ENCODE measurements around the gene SLC2A10.
"Not testable (repeated sequence)": the region's sequence is repeated elsewhere in the genome, so short reads cannot be mapped to it uniquely, and the experiment has no call there.

Gene SLC2A10

DNA sequence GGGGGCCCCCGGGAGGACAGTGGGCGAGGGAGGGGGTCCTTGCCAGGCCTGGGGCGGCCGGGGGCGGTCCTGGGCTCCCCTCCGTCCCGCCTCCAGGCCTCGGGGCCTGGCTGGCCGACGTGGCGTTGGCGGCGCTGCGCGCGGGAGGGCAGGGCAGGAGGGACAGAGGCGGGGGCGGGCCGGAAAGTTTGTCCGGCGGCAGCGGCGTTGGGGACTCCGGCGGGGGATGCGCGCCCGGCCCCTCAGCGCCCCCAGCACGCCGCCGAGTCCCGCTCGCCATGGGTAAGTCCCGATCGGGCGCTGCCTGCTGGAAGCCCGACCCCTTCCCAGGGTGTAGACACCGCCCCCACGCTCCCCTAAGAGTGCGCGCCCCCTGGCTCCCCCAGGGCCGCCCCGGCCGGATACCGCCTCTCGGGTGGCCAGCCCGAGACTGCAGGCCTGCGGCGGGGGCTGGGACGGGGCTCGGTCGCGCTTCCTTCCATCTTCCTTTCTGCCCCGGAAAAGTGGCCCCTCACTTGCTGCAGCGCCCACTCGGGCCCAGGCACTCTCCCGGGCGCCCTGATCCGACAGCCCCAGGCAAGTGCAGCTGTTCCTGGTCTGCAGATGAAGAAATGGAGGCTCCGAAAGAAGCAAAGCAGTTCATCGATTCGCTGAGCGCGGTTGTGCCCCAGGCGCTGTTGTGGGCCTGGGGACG lies at the start of gene SLC2A10:
Gene SLC2A10 (plus strand): TSS at position 191 of the 694 bp plus-strand sequence. CDS start 88 bp downstream, at position 279.
- peak; percentile 53 for DNase-seq (ENCODE audit: low spot score)

DNA sequence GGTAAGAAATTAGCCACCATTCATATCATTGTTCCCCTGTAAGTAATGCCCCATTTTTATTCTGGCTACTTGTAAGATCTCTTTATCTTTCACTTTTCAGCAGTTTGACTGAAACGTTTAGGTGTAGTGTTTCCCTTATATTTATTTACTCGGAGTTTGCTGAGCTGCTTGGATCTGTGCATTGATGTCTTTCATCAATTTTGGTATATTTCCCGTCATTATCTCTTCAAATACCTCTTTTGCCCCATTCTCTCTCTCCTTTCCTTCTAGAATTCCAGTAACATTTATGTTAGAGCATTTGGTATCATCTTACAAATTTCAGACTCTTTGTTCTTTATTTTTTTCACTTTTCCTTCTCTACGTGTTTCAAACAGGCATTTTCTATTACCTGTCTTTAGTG lies 49.0 kb upstream of the SLC2A10 start:
- no peak for DNase-seq (ENCODE audit: low spot score)

- no peak for DNase-seq (ENCODE audit: low spot score)
Observed at GRCh38 chr20:46661659-46662058, 47.8 kb upstream of the SLC2A10 start.

DNA sequence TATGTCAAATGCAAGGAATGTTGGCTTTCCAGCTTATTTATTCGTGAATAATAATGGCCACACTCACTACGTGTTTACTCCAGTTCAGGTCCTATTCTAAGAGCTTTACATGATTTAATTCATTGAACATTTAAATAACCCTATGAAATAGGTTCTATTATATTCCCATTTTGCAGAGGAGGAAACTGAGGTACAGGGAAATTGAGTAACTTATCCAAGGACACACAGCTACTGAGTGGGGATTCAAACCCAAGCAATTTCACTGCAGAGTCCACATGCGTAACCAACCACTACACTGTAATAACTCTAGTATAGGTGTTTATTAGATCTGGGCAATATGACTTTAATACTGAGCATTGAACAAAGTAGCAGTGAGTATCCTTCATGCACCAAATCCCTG lies 45.9 kb upstream of the SLC2A10 start:
- no peak for DNase-seq (ENCODE audit: low spot score)

DNA sequence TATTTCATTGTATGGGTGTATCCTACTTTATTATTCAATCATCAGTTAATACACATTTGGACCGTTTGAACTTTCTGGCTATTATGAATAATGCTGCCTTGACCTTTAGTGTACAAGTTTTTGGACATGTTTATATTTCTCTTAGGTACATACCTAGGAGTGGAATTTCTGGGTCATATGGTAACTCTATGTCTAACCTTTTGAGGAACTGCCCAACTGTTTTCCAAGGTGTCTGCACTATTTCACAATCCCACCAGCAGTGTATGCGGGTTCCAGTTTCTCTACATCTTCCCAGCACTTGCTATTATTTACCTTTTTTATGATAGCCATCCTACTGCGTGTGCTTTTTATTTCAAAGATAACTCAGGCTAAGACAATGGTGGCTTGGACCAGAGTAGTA lies 43.8 kb upstream of the SLC2A10 start:
- no peak for DNase-seq (ENCODE audit: low spot score)

DNA sequence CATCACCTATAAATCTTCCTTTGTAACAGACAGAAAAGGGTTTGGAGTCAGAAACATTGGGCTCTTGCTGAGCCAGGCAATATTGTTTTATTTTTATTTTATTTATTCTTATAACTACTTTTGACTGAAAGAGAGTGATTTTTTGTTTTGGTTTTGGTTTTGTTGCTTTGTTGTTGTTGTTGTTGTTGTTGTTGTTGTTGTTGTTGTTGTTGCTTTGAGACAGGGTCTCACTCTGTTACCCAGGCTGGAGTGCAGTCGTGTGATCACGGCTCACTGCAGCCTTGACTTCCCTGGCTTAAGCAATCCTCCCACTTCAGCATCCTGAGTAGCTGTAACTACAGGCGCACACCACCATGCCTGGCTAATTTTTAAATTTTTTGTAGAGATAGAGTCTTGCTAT lies 43.1 kb upstream of the SLC2A10 start:
- no peak for DNase-seq (ENCODE audit: low spot score)

DNA sequence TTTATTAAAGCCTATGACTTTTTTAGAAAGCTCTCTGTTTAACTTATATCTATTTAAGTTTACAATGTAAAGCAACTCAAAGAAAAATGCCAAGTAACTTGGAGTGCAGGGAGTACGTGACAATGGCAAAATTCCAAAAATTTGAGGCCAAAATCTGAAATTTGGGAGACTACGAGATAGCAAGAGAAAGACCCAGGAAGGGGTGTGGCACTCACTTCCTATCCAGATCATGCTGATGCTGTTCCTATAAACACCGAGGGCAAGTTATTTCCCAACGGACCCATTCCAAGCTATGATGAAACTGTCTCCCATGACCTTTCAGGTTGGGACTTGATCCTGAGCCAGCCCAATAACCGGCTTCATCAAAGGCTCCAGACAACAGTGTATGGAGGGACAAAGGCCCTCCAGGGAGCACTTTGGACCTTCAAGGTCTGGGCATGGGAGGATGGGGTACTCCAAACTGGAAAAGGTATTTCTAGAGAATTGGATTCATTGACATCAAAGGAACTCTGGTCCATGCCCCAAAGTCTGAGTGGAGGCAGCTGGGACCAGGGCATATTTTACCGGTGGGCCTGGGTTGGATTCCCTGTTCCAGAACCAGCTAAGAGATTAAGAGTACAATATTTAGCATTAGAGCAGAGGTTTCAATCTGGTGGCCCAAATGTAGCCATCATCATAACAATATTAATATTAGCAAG lies 42.5 kb upstream of the SLC2A10 start:
- DNase-seq (ENCODE audit: low spot score) = no peak

DNA sequence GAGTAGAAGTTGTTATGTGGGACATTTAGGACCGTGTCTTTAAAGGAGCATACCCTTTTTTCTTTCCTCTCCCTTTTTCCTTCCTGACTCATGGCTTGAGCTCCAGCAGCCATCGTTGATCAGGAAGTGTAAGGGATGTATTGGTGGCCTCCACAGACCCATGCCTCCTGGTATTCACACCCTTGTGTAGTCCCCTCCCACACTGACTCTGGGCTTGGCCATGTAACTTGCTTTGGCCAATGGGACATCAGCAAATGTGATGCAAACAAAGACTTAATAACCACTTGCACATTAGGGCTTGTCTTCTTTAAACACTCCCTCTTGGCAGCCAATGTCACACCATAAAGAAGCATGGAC lies 39.2 kb upstream of the SLC2A10 start:
- DNase-seq (ENCODE audit: low spot score) = no peak

DNA sequence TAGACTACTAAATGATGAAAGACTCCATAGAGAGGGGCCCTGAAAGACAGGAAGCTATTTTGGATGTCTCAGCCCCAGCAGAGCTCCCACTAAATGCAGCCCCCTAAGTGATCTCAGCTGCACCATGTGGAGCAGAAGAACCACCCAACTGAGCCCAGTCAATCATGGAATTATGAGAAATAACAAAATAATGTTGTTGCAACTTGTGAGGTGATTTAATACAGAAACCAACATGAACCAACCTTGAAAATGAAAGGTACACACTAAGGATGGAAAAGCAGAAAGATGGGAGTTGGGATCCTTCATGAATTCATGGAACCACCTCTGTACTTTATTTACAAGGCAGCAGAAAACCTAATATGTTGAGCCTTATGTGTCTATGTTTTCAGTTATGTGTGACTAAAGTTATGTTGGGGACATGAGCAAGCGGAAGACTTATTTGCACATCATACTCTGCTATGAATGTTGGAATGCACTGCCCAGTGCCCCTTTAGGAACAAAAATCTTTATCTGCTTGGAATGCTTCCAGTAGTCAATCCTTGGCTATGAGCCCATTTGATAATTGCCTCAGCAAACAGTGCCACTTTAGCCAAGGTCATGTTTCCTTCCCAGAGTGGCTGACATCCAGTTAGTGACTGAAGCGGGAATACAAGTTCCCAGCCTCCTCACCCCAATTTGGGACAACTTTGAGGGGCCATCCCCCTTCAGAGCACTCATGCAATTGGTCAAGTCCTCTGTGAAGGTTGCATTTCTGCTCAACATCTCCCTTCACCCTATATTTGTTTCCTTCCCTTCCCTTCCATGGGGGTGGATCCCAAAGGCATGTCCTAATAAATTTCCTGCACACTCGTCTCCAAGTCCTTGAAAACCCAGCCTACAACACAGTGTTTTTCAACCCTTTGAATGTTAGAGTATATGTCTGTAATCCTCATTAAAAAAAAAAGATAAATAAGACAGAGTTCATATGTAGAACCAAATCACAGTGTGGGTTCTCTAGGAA lies 38.6 kb upstream of the SLC2A10 start:
- DNase-seq (ENCODE audit: low spot score) = no peak

GRCh38 chr20:46671866-46672542 lies 37.4 kb upstream of the SLC2A10 start:
- DNase-seq (ENCODE audit: low spot score) = no peak

- no peak for DNase-seq (ENCODE audit: low spot score)
Observed at GRCh38 chr20:46672543-46673148, 36.8 kb upstream of the SLC2A10 start.

DNA sequence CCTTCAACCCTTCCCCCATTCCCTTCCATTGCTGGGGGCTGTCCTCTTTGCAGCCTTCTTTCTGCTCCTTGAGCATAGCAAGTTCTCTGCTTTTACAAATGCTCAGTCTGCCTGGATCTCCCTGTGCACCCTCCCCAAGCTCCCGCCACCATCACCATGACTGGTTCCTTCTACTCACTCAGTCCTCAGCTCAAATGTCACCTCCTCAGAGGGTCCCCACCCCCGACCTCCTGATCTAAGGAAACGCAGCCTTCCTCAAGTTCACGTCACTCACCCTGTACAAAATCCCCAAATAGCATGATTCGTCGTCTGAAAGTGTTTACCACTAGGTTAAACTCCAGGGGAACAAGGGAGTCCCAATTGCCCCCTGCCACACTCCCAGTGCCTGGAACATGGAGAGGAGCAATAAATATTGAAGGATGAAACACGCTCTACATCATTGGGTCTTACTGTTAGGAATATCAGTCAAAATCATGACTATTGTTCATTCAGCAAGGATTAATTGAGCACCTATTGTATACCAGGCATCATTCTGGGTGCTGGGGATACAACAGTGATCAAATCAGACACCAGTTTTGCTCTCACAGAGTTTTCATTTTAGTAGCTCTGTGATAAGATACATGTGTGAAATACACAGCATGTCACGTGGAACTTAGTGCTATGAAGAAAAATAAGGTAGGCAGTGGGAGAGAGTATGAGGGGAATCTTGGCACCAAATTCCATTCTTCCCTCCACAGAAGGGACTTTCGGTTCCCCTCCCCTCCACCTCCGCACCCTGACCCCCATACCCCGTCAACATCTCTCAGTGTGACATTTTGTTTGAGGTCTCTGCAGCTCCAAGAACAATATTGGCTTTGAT lies 35.8 kb upstream of the SLC2A10 start:
- DNase-seq (ENCODE audit: low spot score) = no peak

DNA sequence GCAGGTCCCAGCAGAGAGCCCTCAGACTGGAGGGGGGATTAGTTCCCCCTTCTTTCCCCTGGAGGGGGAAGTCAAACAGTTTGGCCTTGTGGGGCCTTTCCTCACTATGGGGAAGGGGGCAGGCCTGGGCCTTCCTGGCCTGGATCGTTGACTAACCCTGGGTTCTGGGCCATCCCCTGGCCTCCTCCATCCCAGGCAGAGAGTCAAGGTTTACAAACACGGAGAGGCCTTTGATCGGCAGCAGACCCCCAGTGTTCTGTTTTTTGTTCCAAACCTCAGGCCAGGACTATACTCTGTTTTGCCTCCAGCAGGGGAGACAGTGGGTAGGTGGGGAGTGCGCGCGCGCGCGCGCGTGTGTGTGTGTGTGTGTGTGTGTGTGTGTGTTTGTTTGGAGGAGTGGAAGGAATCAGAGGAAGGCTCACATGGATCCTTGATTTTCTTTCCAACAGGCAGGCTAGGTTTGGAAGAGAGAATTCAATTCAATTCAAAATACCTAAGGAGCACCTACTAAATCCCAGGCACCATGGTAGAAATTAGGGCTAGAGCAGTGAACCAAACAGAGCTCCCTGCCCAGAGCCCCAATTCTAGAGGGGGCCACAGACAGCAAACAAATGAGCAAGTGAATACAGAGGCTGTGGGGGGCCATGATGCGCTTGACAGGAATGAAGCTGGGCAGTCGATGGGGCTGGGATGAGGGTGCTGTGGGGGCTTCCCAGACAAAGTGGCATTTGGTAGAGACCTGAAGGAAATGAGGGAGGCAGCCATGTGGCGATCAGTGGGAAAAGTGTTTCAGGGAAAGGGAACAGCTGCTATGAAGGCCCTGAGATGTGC lies 35.0 kb upstream of the SLC2A10 start:
- DNase-seq (ENCODE audit: low spot score) = no peak

DNA sequence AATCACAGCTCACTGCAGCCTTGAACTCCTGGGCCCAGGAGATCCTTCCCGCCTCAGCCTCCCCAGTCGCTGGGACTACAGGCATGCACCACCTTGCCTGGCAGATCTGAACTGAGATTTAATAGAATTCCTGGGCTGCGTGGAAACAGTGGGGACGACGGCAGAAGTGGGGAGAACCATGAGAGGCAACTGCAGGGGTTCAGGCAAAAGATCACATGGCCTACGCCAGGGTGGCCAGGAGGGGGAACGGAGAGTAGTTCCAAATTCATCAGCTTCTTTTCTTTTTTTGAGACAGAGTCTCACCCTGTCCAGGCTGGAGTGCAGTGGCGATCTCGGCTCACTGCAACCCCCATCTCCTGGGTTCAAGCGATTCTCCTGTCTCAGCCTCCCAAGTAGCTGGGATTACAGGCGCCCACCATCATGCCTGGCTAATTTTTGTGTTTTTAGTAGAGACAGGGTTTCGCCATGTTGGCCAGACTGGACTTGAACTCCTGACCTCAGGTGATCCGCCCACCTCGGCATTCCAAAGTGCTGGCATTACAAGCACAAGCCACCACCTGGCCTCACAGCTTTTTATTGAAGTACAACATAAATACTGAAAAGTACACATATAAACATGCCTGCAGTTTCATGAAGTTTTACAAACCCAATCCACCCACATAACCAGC lies 32.7 kb upstream of the SLC2A10 start:
- not testable (repeated sequence) for DNase-seq (ENCODE audit: low spot score)

- no peak for DNase-seq (ENCODE audit: low spot score)
Observed at GRCh38 chr20:46677608-46678007, 31.8 kb upstream of the SLC2A10 start.

DNA sequence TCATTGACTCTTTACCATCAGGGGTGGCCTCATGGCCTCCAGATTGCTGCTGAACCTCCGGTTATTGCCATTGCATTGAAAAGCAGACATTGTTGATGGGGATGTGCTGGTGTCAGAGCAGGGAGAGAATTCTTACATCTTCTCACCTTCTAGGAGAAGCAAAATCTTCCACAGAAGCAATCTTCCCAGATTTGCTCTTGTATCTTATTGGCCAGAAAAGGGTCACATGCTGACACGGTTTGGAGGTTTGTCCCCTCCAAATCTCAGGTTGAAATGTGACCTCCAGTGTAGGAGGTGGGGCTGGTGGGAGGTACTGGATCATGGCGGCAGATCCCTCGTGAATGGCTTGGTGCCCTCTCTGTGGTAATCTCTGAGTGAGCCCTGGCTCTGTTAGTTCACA lies 30.9 kb upstream of the SLC2A10 start:
- no peak for DNase-seq (ENCODE audit: low spot score)

- DNase-seq (ENCODE audit: low spot score) = no peak
Observed at GRCh38 chr20:46680684-46681031, 28.8 kb upstream of the SLC2A10 start.

- DNase-seq (ENCODE audit: low spot score) = peak; percentile 79
Observed at GRCh38 chr20:46681032-46681854, 28.2 kb upstream of the SLC2A10 start.
